CD4-positive, CD25-positive, alpha-beta regulatory T cell (primary cell): Measurements from ENCODE around the gene ZNF76. TPM values are rescaled to one million over a fixed set of nuclear protein-coding genes. Genes with fewer than 3 reads are reported as not detected.

Source experiments
- ATAC-seq, 2 donors: fragments of 150-1000 bp; cut with Tn5 transposase; one replicate each; pipeline ENCODE4 v1.10.0; 2021; ENCODE audit warnings: low read depth in 2 of 2, moderate number of reproducible peaks in 2 of 2, moderate library complexity in 1 of 2
- DNase-seq, 3 donors: peaks; one replicate each; pipeline versions ENCODE4 v3.0.0 to v3.0.0-alpha.2; 2012 to 2022; ENCODE audit warnings: mixed read lengths in 1 of 3
- H3K27ac ChIP-seq: one replicate; pipeline ENCODE4 v1.7.0; 2013; ENCODE audit warnings: mild to moderate bottlenecking, low read length; ENCODE audit not compliant: insufficient read depth, poor library complexity, severe bottlenecking
- H3K27me3 ChIP-seq: one replicate; pipeline ENCODE4 v1.7.0; 2013; ENCODE audit warnings: low read length; ENCODE audit not compliant: control insufficient read depth, insufficient read depth
- H3K36me3 ChIP-seq: one replicate; pipeline ENCODE4 v1.7.0; 2013; ENCODE audit warnings: mild to moderate bottlenecking, low read length, moderate library complexity; ENCODE audit not compliant: control insufficient read depth, insufficient read depth
- H3K4me1 ChIP-seq: 2 replicates; pipeline ENCODE4 v1.7.0; 2013; ENCODE audit warnings: mild to moderate bottlenecking, low read length; ENCODE audit not compliant: insufficient read depth, control insufficient read depth, poor library complexity, severe bottlenecking
- H3K4me3 ChIP-seq: one replicate; pipeline ENCODE4 v1.7.0; 2013; ENCODE audit warnings: low read depth, mild to moderate bottlenecking, low read length, moderate library complexity
- H3K9me3 ChIP-seq, 2 experiments: 1 replicate in 1 of 2; 2 replicates in 1 of 2; pipeline ENCODE4 v1.7.0; 2013; ENCODE audit warnings: low read length in 2 of 2, mild to moderate bottlenecking in 1 of 2, moderate library complexity in 1 of 2; ENCODE audit not compliant: control insufficient read depth in 2 of 2
- H3K27ac Mint-ChIP-seq, 3 donors: one replicate each; pipeline ENCODE4 v1.8.0; 2020 to 2022; ENCODE audit warnings: mild to moderate bottlenecking in 3 of 3, mixed read lengths in 3 of 3, moderate library complexity in 2 of 3
- H3K27me3 Mint-ChIP-seq: one replicate; pipeline ENCODE4 v1.8.0; 2022; ENCODE audit warnings: mild to moderate bottlenecking, mixed read lengths
- H3K36me3 Mint-ChIP-seq: one replicate; pipeline ENCODE4 v1.8.0; 2020; ENCODE audit warnings: mixed read lengths
- H3K4me1 Mint-ChIP-seq, 4 donors: one replicate each; pipeline ENCODE4 v1.8.0; 2020 to 2022; ENCODE audit warnings: mixed read lengths in 4 of 4, mild to moderate bottlenecking in 1 of 4
- H3K4me3 Mint-ChIP-seq, 4 donors: one replicate each; pipeline ENCODE4 v1.8.0; 2020 to 2022; ENCODE audit warnings: mild to moderate bottlenecking in 4 of 4, mixed read lengths in 4 of 4, moderate library complexity in 3 of 4
- H3K9me3 Mint-ChIP-seq, 7 donors: one replicate each; pipeline ENCODE4 v1.8.0; 2020 to 2022; ENCODE audit warnings: mixed read lengths in 7 of 7, mild to moderate bottlenecking in 3 of 7, moderate library complexity in 2 of 7
- polyA plus RNA-seq, 4 donors: library from polyadenylated mRNA; unstranded; fragments of 300-500 nt; fragmentation: Illumina TruSeq; gene quantifications; one replicate each; pipeline ENCODE4 v1.2.3, GENCODE V29; 2021
- total RNA-seq: library from RNA; stranded (reverse); gene quantifications from one replicate; pipeline ENCODE4 v1.2.3, GENCODE V29; 2022

ZNF76 gene
- total RNA-seq (66.6 TPM), polyA plus RNA-seq (10 to 100 TPM; 18.7 to 25.1 (median 20.5) TPM)

GRCh38 chr6:35259194-35259947 is at the start of gene ZNF76:
Gene ZNF76 (plus strand): TSS chr6:35259735. CDS start chr6:35281152, 21,417 bp downstream.
- H3K36me3 ChIP-seq, result no peaks in the 10 kb centered on the region
- peak within 1 kb of the TSS; percentile 77 for H3K4me3 ChIP-seq
- peaks cover 32% of the 10 kb centered on the region for H3K4me1 ChIP-seq
- DNase-seq (peak; percentile 91 to 94 (median 91)), ATAC-seq (peak; percentile 85)
- H3K27ac ChIP-seq, result peak within 1 kb of the TSS; percentile 97
- H3K27me3 ChIP-seq, result no peaks in the 10 kb centered on the region
- H3K9me3 Mint-ChIP-seq, result no peaks in the 10 kb centered on the region
- H3K27ac Mint-ChIP-seq, result peak within 1 kb of the TSS; percentile 99 to 100 (median 99)
- peak within 1 kb of the TSS; percentile 93 to 97 (median 97) for H3K4me3 Mint-ChIP-seq
- H3K27me3 Mint-ChIP-seq, result no peaks in the 10 kb centered on the region
- no peaks in the 10 kb centered on the region for H3K36me3 Mint-ChIP-seq
- H3K9me3 ChIP-seq, result no peaks in the 10 kb centered on the region
- peaks cover 22 to 59% (median 47%) of the 10 kb centered on the region in 4 donors for H3K4me1 Mint-ChIP-seq

- H3K27me3 ChIP-seq, result peaks cover 31% of the 10 kb centered on the region
- no peaks in the 10 kb centered on the region for H3K36me3 Mint-ChIP-seq
- no peak for DNase-seq
- H3K27ac Mint-ChIP-seq, result no peak overlapping the region
- no peak overlapping the region for H3K27ac ChIP-seq
- ATAC-seq, result no peak
- peaks cover 71% of the 10 kb centered on the region for H3K27me3 Mint-ChIP-seq
- H3K9me3 Mint-ChIP-seq, result peaks cover 0 to 6% (median 0%) of the 10 kb centered on the region in 7 donors
- H3K36me3 ChIP-seq, result no peaks in the 10 kb centered on the region
- peaks cover 11% of the 10 kb centered on the region for H3K4me1 ChIP-seq
- H3K9me3 ChIP-seq, result no peaks in the 10 kb centered on the region
- H3K4me1 Mint-ChIP-seq, result peaks cover 0 to 9% (median 6%) of the 10 kb centered on the region in 4 donors
- H3K4me3 ChIP-seq, result no peak overlapping the region
- H3K4me3 Mint-ChIP-seq, result peak overlapping the region in 3 of 4 donors; percentile 72 to 80 (median 78)
These were observed 46.2 kb upstream of the ZNF76 start for GRCh38 chr6:35213298-35213791.

DNA sequence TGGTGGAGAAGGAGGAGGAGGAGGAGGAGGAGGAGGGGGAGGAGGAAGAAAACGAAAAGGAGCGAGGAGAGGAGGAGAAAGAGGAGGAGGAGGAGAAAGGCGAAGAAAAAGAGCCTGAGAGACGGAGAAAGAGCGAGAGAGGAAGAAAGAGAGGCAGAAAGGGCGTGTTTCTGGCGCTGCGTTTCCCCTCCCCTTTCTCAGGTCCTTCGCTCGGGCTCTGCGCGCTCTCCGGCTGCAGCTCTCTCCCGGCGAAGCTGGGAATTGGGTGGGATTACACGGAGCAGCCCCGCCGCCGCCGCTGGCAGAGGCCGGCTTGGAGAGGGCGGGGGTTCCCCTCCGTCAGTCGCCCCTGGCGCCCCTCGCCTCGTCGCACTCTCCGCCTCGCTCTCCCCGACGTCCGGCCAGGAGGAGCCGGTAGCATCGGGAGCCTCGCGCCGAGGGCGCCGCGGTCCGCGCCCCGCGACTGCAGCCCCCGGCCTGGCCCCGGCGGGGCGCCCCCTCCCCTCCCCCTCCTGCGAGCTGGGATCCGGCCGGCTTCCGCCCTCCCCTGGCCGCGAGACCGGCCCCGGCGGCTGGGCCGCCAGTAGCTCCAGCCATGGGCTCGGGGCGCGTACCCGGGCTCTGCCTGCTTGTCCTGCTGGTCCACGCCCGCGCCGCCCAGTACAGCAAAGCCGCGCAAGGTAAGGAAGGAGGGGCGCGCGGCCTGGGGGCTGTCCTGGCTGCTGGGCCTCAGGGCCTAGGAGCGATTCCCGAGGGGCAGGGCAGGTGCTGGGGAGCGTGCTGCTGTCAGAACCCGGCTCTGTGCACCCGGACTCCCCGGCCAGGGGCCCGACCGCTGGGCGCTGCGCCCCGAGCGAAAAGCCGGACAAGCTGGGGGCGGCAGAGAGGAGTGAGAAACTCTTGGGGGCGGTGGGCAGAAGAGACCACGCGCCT is 45.4 kb upstream of the ZNF76 start, which contains the start of gene SCUBE3:
Gene SCUBE3, plus strand, starts transcription at position 133 of the 933 bp plus-strand sequence. Its CDS starts 463 bp downstream, at position 596.
- peak in 1 of 2 donors; percentile 14 for ATAC-seq
- Mint-ChIP-seq H3K27me3 (peaks cover 68% of the 10 kb centered on the region), H3K4me3 (peak within 1 kb of the TSS; percentile 22 to 80 (median 75)), H3K4me1 (peaks cover 0 to 9% (median 6%) of the 10 kb centered on the region in 4 donors), H3K9me3 (peaks cover 0 to 5% (median 0%) of the 10 kb centered on the region in 7 donors), H3K36me3 (no peaks in the 10 kb centered on the region), H3K27ac (no peak within 1 kb of the TSS)
- Histone ChIP-seq H3K36me3 (no peaks in the 10 kb centered on the region), H3K27me3 (peaks cover 29% of the 10 kb centered on the region), H3K27ac (no peak within 1 kb of the TSS), H3K4me3 (no peak within 1 kb of the TSS), H3K4me1 (peaks cover 11% of the 10 kb centered on the region), H3K9me3 (no peaks in the 10 kb centered on the region)
- DNase-seq, result peak in 1 of 3 donors; percentile 46

DNA sequence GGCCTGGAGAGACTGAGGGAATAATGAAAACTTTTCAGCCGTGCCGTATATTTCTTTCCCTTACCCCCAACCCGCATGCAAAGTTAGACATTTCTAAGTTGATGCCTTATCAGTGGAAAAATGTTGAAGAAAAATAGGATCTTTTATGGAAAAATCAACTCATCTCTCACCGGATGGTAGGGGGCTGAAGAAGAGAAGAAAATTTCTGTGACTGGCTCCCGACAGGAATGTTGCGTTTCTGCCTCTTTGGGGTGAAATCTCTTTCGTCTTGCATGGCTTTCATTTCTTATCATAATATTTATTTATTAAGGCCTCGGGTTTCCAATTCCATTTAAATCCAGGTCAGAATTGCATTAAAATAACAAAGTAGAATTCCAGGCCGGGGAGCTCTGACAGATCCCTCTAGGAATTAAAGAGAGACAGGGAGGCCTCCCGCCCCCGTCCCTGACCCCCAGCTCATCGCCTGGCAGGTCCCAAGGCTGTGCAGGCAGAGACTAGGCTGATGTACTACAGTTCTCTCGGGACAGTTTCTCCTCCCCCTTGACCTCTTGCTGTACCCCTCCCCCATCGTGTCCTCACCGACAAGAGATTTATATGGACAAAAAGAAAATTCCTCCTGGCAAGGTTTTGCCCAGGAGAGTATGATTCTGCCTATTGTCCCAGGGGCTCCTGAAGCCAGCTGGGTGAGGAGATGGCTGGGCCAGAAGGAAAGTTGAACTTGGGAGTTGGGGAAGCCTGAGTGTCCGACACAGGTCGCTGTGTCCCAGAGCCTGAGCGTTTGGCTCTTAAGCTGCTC is 44.5 kb upstream of the ZNF76 start:
- H3K4me1 ChIP-seq, result peaks cover 11% of the 10 kb centered on the region
- peaks cover 25% of the 10 kb centered on the region for H3K27me3 ChIP-seq
- ATAC-seq, result no peak
- H3K4me1 Mint-ChIP-seq, result peaks cover 0 to 9% (median 7%) of the 10 kb centered on the region in 4 donors
- no peaks in the 10 kb centered on the region for H3K36me3 Mint-ChIP-seq
- H3K27ac Mint-ChIP-seq, result no peak overlapping the region
- no peaks in the 10 kb centered on the region for H3K36me3 ChIP-seq
- no peaks in the 10 kb centered on the region for H3K9me3 ChIP-seq
- H3K9me3 Mint-ChIP-seq, result peaks cover 0 to 5% (median 0%) of the 10 kb centered on the region in 7 donors
- H3K4me3 Mint-ChIP-seq, result peak overlapping the region in 3 of 4 donors; percentile 41 to 59 (median 50)
- DNase-seq, result no peak
- H3K27me3 Mint-ChIP-seq, result peaks cover 59% of the 10 kb centered on the region
- no peak overlapping the region for H3K27ac ChIP-seq
- H3K4me3 ChIP-seq, result no peak overlapping the region

DNA sequence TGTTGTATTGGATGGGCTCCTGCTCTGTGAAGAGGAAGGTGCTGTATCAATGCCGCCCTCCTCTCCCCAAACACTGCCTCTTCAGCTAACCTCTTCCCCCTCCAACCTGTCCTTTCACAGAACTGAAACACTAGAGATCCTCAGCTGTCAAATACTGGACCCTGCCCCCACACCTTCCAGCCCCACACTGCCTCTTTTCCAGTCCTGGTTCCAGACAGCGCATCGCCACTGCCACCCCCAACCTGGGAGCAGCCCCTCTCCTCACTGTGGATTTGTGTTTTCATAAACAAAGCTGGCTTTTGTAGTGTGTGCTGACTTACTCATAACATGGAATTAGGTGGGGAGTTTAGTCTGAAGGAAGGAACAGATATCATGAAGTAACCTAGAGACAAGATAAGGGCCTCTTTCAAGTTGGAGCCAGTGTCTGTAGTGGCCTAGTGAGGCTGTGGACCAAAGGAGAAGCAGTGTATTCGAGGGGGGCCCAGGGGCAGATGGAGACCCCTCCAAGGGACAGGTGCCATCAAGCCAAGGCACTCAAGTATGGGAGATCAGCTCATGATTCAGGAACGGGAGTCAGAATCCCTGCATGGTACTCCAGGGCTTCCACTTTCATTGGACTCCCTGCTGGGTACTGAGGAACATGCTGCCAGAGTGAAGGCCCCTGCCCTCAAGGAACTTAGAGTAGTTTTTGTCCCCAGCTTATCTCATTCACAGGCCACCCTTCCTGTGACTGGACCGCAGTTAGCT is 43.7 kb upstream of the ZNF76 start:
- Mint-ChIP-seq H3K36me3 (no peaks in the 10 kb centered on the region), H3K4me3 (peak overlapping the region in 2 of 4 donors; percentile 24 to 29), H3K9me3 (peaks cover 0 to 5% (median 0%) of the 10 kb centered on the region in 7 donors), H3K27me3 (peaks cover 59% of the 10 kb centered on the region), H3K4me1 (peaks cover 0 to 9% (median 7%) of the 10 kb centered on the region in 4 donors), H3K27ac (no peak overlapping the region)
- ATAC-seq (no peak), DNase-seq (no peak)
- H3K27me3 ChIP-seq, result peaks cover 25% of the 10 kb centered on the region
- H3K4me1 ChIP-seq, result peaks cover 11% of the 10 kb centered on the region
- H3K9me3 ChIP-seq, result no peaks in the 10 kb centered on the region
- H3K4me3 ChIP-seq, result no peak overlapping the region
- H3K27ac ChIP-seq, result no peak overlapping the region
- no peaks in the 10 kb centered on the region for H3K36me3 ChIP-seq

DNA sequence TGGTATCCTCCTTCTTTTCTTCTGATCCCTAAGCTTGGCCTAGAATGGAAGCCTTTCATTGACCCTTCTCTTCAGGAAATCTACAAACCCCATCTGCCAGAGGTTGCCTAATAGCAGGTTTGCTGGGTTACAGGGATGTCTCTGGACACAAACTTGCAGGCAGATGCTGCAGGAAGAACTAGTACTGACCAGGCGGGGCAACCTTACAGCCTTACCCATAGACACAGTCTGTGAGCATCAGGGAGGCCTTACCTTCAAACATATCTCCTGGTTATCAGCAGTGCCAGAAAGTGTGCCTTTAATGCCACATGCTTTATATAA is 43.2 kb upstream of the ZNF76 start:
- ATAC-seq (no peak), DNase-seq (no peak)
- Mint-ChIP-seq H3K4me3 (peak overlapping the region in 1 of 4 donors; percentile 29), H3K4me1 (peaks cover 0 to 9% (median 7%) of the 10 kb centered on the region in 4 donors), H3K9me3 (peaks cover 0 to 5% (median 0%) of the 10 kb centered on the region in 7 donors), H3K27ac (no peak overlapping the region), H3K27me3 (peaks cover 55% of the 10 kb centered on the region), H3K36me3 (no peaks in the 10 kb centered on the region)
- Histone ChIP-seq H3K9me3 (no peaks in the 10 kb centered on the region), H3K27ac (no peak overlapping the region), H3K36me3 (no peaks in the 10 kb centered on the region), H3K27me3 (peaks cover 21% of the 10 kb centered on the region), H3K4me3 (no peak overlapping the region), H3K4me1 (peaks cover 11% of the 10 kb centered on the region)
